HG02642 (cell line): Measurements from ENCODE around the gene APBB2.
"Not testable (repeated sequence)": the region's sequence is repeated elsewhere in the genome, so short reads cannot be mapped to it uniquely, and the experiment has no call there.

ENCODE experiments used
- ATAC-seq: cut with Tn5 transposase; IDR thresholded peaks from one replicate; pipeline ENCODE4 v1.9.1; 2021; ENCODE audit warnings: mild to moderate bottlenecking; ENCODE audit not compliant: unreplicated experiment, poor library complexity

APBB2 gene

DNA sequence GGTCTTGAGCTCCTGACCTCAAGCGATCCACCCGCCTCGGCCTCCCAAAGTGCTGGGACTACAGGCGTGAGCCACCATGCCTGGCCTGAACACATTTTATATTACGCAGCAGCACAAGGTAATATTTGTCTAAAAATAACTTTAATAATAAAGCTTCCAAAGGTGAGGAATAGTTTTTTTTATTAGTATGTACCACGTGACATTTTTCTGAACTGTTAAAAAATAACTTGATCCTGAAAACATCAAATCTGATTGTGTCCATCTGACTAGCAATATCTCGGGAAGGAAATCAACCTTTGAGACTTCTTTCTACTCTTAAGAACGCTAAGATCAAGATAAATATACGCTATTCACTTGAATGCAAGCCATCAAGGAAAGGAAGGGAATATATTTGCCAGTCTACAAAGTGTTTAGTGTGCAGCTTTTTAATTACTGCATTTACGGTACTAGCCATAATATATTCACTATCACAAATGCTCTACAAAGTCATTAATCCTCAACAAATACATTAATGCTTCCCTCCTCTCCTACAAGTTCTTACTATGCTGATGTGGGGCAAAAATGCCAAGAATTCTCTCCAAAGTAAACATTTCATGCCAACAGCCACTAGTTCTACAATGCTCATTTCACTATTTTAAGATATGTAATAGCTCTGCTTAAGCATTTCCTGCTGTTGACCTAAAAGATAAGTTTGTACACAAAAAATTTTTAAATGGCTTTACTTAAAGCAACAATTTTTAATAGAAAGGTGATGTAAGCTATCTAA is 143.6 kb downstream of the APBB2 start:
- no peak for ATAC-seq

DNA sequence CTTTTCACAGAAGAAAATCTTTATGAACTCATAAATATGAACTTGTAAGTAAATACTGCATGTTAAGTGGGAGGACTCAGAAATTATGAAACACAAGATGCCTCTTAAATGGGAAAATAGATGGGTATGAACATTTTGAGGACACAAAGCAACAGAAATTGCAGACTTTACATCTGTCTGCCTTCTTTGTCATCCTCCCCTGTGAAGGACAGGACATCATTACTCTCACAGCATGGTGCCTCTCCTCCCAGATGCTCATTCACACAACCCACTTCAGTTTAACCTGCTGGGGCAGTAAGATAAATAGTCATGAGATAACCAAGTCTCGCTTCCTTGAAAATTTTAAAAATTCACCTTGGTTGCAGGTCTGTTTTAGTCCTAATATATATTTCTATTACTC is 144.5 kb downstream of the APBB2 start:
- no peak for ATAC-seq

DNA sequence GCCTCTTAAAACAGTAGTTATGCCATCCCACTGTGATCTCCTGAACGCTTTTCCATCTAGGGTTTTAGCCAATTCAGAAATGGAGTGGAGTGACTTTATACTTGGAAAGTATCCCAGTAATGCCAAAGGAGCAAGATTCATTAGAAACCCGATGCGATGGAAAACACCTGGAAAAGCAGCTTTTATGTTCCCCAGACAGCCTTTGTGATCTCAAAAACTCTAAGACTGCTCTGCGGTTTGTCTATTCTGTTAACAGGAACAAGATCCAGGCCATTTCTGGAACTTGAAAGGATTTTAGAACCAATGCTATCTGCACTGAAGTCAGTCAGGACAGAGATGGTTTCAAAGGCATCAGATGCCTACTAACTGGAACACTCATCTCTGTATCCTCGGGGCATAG is 145.1 kb downstream of the APBB2 start:
- no peak for ATAC-seq

DNA sequence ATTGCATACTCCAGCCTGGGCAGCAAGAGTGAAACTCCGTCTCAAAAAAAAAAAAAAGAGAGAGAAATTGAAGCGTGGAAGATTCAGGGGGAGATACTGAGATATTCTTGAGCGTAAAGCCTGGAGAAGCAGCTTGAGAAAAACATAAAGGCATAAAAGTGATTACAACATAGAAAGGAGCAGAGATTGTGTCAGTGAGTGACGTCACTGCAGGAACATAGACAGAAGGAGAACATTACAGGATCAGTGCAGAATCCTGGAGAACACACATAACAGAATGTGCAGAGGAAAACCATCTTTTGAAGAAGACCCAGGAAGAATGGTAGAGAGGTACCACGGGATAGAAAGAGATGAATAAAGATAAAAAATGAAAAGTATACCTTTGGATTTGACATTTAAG is 147.0 kb downstream of the APBB2 start:
- no peak for ATAC-seq

DNA sequence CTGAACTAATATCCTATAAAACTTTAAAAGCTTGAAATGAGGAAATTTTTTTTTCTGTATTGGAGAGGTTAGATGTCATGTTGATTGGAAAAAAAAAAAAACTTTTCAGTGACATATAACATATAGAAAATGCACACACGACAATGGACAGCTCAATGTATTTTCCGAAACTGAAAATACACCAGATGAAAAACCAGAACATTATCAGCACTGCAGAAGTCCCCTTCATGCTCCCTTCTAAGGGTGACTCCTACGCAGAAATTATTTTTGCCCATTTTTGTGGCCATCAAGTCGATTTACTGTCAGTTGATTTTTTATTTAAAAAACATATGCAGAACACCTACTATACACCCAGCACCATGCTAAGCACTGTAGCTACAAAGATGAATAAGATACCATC is 148.3 kb downstream of the APBB2 start:
- ATAC-seq = no peak

DNA sequence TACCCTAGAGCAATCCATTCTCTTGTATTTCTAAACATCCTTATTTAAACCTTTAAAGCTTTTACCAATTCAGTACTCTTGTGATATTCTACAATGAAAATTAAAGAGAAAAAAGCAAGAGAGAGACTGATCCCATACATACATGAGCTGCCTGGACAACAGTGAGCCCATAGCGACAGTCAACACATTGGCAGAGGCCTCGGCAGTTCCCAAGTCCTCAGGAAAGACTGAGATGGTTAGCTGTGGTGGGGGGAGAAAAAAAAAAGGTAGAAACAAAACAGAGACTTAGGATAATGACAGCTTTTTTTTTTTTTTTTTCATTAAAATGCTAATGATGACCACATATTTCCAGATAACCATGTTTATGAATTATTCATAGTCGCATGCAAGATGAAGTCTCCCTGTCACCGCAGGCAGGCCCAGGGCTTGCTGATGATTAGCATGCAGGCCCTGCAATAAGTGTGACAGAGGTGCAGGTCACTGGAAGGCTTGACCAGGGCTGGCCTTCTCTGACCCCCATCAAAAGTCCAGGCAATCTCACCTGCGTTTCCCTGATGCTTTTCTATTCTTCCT is 148.8 kb downstream of the APBB2 start:
- no peak for ATAC-seq

DNA sequence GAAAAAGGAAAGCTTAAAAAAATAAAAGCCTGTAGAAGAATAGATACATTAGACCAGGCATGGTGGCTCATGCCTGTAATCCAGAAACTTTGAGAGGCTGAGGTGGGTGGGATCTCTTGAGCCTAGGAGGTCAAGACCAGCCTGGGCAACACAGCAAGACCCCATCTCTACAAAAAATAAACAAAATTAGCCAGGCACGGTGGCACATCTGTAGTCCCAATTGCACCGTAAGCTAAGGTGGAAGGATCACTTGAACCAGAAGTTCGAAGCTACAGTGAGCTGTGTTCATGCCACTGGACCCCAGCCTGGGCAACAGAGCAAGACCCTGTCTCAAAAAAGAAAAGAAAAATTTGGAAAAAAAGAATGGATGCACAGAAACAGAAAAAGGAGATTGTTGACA is 149.4 kb downstream of the APBB2 start:
- no peak for ATAC-seq

DNA sequence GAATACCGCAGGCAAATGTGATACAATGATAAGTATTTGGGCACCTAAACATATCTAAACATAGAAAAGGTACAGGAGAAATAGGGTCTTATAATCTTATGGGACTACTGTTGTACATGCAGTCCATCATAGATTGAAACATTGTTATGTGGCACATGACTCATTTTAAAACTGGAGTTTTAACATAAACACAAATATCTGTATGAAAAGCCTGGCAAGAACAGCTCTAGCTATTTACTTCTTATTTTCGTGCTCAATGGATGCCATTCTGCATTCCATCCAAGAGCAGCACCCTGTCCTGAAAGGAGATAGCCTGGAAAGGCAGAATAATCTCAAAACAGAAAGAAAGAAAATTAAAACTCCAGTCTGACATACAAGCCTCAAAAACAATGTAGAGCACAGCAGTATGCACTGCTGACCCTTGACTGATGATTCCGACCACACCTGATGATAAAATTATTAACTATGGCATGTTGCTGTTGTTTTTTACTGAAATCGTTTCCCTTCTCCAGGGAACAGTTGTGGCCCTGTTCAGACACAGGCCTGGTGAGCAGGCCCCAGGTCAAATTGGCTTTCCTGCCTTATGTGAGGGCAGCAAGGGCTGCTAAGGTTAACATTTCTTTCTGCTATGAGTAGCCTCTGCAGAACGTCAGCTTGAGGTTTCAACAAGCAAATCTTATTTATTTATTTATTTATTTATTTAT is 152.7 kb downstream of the APBB2 start:
- ATAC-seq = no peak

DNA sequence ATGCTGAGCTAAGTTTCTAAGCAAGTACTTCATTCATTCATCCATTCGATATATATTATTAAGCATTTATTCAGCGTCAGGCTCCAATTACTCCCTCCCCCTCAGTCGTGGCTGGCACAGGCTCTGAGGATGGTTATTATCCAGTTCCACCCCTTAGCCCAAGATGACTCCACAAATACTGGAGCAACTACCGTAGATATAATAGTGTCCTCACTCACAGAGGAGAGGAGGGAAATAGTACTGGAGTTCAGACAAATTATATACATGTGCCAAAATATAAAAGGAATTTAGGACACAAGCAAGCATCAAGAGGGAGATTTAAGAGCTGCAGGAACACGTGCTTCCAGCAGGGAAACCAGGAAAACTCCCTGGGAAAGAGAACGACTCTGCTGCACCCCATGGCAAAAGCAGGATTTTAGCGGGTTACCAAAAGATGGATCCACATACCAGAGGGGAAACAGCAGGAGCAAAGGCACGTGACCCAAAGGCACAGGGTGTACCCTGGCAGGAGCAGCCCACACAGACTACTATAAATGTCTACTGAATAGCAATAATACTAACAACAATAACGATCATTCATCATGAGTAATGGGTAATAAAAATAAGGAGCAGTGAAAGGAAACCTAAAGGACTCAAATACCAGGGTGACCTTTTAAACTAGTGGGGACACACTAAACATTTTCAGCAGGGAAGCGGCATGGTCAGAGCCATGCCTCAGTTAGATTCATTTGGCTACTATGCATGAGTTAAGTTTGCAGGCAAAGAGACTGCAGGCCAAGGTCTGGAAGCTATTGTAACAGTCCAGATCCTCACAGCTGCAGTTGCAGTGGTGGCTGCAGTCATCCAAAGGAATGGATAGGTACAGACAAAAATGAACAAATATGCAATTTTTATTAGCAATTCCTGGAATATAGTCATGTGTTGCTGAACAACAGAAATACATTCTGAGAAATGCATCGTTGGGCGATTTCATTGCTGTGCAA is 153.7 kb downstream of the APBB2 start:
- no peak for ATAC-seq

DNA sequence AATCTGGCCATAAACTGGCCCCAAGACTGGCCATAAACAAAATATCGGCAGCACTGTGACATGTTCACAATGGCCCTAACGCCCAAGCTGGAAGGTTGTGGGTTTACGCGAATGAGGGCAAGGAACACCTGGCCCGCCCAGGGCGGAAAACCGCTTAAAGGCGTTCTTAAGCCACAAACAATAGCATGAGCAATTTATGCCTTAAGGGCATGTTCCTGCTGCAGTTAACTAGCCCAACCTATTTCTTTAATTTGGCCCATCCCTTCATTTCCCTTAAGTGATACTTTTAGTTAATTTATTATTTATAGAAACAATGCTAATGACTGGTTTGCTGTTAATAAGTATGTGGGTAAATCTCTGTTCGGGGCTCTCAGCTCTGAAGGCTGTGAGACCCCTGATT is 154.9 kb downstream of the APBB2 start:
- not testable (repeated sequence) for ATAC-seq

DNA sequence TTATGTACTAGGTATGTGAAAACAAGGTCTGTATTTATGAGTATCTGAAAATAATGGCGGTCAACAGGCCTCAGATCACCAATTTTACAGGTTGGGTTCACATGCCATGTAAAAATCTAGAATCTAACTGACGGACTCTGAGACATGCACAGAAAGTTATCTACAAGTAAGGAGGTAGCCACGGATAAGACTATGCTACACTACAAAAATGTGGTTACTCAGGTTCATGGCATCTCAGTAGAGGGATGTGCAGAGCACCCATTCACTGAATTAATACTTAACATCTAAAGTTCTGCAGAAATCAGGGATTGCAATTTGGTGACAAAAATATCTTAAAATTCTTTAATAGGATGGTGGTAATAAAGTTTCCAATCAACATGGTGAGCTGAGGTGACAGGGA is 155.9 kb downstream of the APBB2 start:
- ATAC-seq = no peak

DNA sequence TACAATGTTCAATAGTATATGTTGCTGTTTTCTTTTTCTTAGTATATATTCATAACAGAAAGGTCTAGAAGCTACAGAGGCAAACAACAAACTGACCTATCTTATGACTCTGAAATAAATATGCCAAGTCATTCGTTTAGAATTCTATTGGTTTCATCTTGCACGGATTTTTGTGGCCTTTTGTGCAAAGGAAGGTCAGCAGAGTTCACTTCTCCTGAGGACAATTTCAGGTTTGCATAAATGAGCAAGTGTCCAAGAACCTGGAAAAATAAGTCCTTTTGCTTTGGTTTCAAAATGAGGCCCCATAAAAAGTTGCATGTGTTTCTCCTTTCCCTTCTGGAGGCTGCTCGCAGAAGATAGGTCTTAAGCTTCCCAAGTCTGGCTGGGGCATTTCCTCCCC is 156.9 kb downstream of the APBB2 start:
- no peak for ATAC-seq

DNA sequence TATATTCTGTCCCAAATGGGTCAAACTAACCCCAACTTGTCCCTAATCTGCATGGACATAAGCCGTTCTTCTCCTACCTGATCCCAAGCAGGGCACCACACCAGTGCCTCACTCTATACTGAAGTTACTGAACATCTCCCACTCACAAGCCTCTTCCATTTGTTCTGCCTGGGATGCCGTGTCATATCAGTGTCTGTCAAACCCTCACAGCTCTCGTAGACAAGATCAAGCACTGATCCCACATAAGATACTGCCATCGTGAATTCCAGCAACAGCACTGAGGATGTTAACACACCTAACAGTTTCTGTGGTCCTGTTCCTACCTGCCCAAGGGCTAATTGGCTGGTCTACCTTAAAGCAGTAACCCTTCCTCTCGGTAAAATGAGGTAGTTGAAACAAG is 162.1 kb downstream of the APBB2 start:
- ATAC-seq = no peak

DNA sequence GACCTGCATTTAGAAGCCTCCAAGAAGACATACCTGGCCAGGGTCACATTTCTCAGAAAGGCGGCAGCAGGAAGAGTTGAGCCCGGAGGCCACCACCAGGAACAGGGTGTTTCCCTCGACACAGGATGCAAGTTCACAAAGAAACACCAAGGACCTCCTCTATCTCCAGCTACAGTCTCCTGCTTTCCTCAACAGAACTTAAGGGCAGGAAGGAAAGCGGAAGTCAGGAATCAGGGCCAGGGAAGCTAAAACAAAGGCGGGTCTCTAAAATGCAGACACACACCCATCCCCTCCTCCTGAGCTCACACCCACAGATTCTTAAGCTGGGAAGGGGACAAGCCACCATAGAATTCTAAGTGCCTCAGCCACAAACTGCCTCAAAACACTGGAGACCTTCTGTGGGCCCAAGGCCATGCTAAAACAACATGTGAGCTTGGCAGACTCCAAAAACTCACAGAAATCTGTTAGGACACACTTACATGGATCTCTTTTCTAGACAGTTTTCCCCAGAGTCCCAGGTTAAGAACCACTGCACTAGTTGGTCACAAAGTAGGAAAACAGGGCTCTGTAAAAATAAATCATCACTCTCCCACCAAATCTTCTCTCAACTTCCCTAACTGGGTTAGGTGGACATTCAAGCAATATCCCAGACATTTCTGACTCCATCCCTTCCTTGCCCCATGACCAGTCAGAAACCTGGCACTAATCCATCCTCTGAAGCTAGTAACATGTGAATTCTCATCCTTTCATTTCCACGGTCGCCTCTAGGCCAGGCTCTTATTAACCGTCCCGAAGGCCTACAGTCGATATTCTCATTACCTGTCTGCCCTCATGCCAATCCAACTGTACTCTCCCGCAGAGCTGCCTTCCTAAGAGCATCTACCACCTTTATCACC is 163.2 kb downstream of the APBB2 start:
- ATAC-seq = no peak

DNA sequence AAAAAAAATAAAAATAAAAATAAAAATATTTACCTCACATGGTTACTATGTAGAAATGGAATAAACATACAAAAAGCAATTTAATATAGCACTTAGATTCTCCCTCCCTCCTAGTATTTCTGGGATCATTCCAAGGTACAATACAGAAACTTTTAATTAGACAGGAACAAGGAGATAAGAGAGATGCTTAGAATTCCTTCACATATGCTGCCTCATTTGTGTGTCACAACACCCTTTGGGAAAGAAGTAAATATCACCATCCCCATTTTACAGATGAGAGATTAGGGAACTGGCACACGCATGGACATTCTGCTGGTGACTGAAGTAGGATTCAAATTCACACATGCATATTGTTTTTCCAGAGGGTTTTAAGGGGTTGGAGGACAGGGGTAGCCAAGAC is 164.2 kb downstream of the APBB2 start:
- no peak for ATAC-seq

DNA sequence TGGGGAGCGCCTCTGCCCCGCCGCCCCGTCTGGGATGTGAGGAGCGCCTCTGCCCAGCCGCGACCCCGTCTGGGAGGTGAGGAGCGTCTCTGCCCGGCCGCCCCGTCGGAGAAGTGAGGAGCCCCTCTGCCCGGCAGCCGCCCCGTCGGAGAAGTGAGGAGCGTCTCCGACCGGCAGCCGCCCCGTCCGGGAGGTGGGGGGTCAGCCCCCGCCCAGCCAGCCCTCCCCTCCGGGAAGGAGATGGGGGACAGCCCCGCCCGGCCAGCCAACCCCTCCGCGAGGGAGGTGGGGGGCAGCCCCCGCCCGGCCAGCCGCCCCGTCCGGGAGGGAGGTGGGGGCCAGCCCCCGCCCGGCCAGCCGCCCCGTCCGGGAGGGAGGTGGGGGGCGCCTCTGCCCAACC is 165.2 kb downstream of the APBB2 start:
- ATAC-seq = not testable (repeated sequence)

DNA sequence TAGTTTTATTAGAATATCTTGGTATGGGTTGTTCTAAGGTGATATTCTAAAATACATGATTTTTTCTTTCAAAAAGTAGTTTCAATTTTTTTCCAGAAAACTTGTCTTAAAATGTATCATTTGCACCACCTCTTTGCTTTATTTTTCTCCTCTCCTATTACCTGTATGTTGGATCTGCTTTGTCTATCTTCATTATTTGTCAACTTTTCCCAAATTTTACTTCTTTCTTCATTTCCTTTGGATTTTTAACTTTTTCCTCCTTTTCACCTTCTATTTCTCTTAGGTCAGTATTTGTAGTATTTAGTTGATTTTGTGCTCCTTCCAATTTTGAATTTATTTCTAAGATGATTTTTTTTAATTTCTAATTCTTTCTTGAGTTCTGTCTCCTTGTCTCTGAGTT is 169.6 kb downstream of the APBB2 start:
- ATAC-seq = no peak

DNA sequence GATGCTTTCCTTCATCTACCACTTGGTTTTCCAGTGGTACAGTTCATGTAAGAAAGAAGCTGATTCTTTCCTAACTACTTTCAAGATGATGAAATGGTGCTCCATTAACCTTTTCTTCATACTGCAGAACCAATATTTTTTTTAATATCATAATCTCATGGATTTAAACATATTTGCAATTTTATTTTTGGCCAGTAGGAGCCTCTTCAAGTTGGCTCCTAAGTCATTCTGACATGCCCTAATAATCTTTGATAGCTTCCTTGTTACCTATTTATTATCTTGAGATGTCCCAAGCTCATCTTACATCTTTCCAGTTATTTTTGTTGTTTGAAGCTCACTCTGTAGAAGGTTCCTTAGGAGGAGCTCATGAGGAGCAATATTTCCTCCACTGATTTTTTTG is 170.2 kb downstream of the APBB2 start:
- ATAC-seq = no peak

DNA sequence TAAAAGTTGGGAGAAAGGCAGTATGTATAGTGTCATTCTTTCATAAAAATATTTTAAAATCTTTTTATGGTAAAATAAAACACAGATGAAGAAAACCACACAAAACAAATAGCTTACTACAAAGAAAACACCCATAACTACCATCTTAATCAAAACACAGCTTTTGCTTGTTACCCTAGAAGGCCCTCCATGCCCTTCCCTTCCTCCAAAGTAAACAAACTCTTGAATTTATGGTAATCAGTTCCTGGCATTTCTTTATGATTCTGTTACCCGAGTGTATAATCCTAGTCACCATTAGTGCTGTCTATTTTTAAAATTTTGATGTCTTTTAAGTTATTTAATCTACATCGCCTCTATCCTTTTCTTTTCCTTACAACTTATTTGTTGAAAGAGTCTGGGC is 170.9 kb downstream of the APBB2 start:
- no peak for ATAC-seq

DNA sequence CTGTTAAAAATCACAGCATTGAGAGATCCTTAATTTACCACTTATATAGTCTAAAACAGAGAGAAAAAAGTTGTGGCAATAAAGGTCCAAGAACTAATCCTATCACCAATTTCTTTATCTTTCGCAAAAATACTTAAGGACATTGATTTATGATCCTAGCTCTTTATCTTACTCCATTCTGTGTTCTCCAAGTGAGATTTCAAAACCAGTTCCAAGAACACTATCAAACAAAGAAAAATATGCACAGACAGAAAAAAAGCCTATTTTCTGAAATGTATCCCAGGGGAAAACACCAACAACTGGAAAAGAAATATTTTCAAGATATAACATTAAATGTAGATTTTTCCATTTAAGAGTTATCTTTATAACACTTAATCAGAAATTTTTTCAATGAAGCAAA is 172.8 kb downstream of the APBB2 start:
- ATAC-seq = no peak
